ENCODE measurements around the gene MBNL2.

DNA sequence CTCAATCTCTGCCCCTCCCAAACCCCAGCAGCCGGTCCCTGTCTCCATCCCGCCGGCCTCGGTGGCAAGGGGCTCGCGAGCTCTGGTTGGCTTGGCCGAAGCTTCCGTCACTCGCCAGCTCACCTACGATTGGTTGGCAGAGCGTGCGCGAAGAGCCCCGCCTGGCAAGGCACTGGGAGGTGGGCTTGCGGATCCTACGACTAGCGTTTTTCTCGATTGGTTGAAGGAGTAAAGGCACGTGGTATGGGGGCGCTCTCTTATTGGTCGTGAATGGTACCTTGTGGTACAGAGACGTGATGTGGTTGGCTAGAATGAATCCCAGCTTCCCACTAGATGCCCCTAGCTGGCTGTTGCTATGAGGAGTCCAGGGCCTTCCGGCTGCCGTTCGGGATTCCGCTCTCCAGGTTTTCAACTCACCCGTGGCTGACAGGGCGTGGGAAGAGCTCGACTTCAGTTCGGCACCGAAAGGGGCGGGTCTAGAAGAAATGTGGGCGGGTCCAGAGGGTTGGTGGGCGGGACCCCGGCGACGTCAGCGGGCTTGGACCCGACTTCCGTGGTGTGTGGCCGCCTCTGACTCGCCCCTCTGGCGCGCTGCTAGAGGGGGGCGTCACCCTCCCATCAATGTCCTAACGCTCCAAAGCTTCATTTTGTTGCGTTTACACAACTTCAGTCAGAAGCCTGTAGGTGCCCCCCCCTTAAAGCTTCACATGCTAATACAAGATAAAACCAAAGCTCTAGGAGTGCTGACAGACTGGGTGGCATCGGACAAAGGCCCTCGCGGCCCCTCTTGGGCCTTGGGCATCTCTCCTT lies 211.0 kb downstream of the MBNL2 start:
- TF ChIP-seq, protein P1, sequence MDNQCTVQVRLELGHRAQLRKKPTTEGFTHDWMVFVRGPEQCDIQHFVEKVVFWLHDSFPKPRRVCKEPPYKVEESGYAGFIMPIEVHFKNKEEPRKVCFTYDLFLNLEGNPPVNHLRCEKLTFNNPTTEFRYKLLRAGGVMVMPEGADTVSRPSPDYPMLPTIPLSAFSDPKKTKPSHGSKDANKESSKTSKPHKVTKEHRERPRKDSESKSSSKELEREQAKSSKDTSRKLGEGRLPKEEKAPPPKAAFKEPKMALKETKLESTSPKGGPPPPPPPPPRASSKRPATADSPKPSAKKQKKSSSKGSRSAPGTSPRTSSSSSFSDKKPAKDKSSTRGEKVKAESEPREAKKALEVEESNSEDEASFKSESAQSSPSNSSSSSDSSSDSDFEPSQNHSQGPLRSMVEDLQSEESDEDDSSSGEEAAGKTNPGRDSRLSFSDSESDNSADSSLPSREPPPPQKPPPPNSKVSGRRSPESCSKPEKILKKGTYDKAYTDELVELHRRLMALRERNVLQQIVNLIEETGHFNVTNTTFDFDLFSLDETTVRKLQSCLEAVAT (IDR thresholded peaks at IDR 0.05): 0 out of 2 replicates have a peak, but pooled peaks have one; percentile 60
- TF ChIP-seq, protein P2, sequence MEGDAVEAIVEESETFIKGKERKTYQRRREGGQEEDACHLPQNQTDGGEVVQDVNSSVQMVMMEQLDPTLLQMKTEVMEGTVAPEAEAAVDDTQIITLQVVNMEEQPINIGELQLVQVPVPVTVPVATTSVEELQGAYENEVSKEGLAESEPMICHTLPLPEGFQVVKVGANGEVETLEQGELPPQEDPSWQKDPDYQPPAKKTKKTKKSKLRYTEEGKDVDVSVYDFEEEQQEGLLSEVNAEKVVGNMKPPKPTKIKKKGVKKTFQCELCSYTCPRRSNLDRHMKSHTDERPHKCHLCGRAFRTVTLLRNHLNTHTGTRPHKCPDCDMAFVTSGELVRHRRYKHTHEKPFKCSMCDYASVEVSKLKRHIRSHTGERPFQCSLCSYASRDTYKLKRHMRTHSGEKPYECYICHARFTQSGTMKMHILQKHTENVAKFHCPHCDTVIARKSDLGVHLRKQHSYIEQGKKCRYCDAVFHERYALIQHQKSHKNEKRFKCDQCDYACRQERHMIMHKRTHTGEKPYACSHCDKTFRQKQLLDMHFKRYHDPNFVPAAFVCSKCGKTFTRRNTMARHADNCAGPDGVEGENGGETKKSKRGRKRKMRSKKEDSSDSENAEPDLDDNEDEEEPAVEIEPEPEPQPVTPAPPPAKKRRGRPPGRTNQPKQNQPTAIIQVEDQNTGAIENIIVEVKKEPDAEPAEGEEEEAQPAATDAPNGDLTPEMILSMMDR (IDR thresholded peaks at IDR 0.05 in 2 of 3, conservative IDR thresholded peaks at IDR 0.05 in 1 of 3; ENCODE audit: control insufficient read depth in 2 of 3, extremely low read depth in 1 of 3, insufficient read depth in 1 of 3, low read depth in 3 of 3, low read length in 3 of 3): no peak
- TF ChIP-seq NR2C2 (IDR thresholded peaks at IDR 0.05; ENCODE audit: borderline replicate concordance, control insufficient read depth, insufficient read length, low read depth): no peak
- TF ChIP-seq, protein P3, sequence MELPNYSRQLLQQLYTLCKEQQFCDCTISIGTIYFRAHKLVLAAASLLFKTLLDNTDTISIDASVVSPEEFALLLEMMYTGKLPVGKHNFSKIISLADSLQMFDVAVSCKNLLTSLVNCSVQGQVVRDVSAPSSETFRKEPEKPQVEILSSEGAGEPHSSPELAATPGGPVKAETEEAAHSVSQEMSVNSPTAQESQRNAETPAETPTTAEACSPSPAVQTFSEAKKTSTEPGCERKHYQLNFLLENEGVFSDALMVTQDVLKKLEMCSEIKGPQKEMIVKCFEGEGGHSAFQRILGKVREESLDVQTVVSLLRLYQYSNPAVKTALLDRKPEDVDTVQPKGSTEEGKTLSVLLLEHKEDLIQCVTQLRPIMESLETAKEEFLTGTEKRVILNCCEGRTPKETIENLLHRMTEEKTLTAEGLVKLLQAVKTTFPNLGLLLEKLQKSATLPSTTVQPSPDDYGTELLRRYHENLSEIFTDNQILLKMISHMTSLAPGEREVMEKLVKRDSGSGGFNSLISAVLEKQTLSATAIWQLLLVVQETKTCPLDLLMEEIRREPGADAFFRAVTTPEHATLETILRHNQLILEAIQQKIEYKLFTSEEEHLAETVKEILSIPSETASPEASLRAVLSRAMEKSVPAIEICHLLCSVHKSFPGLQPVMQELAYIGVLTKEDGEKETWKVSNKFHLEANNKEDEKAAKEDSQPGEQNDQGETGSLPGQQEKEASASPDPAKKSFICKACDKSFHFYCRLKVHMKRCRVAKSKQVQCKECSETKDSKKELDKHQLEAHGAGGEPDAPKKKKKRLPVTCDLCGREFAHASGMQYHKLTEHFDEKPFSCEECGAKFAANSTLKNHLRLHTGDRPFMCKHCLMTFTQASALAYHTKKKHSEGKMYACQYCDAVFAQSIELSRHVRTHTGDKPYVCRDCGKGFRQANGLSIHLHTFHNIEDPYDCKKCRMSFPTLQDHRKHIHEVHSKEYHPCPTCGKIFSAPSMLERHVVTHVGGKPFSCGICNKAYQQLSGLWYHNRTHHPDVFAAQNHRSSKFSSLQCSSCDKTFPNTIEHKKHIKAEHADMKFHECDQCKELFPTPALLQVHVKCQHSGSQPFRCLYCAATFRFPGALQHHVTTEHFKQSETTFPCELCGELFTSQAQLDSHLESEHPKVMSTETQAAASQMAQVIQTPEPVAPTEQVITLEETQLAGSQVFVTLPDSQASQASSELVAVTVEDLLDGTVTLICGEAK (IDR thresholded peaks at IDR 0.05; ENCODE audit: borderline replicate concordance): peak; percentile 81; the same call in 1 of the 2 replicates
- TF ChIP-seq TARDBP (IDR thresholded peaks at IDR 0.05; ENCODE audit: borderline replicate concordance): no peak
- TF ChIP-seq ZZZ3 (IDR thresholded peaks at IDR 0.05; ENCODE audit: control insufficient read depth, insufficient read length, low read depth): no peak

Measured in GM12878 (cell line).